HG02885 (cell line): ENCODE data around the gene TOMM34.

Source experiments
- ATAC-seq: cut with Tn5 transposase; IDR thresholded peaks from one replicate; pipeline ENCODE4 v1.9.1; 2021; ENCODE audit warnings: mild to moderate bottlenecking; ENCODE audit not compliant: unreplicated experiment, poor library complexity

The TOMM34 gene

GRCh38 chr20:44963325-44964215, 3.4 kb upstream of the TOMM34 start:
- ATAC-seq: no peak

DNA sequence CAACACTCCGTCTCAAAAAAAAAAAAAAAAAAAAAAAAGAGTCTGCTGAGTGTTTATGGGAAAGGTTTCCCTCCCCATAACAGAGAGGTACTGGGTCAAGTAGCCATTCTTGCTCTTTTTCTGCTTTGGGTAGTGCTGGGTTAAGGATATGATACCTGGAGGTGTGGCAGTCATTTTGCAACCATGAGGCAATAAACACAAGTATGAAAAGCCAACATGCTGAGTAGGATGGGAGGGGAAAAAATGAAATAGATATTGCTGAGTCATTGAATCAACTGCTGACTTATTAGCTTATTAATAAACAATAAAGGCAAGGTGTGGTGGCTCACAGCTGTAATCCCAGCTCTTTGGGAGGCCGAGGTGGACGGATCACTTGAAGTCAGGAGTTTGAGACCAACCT, 2.3 kb upstream of the TOMM34 start:
- no peak for ATAC-seq

DNA sequence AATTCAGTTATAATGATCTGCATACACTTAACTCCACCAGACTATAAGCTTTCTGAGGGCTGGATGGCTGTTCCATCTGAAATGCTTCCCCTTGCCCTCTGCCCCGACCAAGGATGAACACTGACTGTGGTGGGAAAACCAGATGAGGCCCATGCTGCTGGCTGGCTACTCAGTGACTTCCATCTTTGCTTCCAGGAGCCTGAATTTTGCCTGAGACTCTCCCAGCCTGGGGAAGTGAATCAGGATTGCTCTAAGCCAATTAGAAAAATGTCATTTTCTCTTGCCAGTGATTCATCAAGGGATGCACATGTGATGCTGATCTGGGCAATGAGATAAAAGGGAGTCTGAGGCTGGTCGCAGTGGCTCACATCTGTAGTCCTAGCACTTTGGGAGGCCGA, 1.7 kb upstream of the TOMM34 start:
- ATAC-seq: no peak

DNA sequence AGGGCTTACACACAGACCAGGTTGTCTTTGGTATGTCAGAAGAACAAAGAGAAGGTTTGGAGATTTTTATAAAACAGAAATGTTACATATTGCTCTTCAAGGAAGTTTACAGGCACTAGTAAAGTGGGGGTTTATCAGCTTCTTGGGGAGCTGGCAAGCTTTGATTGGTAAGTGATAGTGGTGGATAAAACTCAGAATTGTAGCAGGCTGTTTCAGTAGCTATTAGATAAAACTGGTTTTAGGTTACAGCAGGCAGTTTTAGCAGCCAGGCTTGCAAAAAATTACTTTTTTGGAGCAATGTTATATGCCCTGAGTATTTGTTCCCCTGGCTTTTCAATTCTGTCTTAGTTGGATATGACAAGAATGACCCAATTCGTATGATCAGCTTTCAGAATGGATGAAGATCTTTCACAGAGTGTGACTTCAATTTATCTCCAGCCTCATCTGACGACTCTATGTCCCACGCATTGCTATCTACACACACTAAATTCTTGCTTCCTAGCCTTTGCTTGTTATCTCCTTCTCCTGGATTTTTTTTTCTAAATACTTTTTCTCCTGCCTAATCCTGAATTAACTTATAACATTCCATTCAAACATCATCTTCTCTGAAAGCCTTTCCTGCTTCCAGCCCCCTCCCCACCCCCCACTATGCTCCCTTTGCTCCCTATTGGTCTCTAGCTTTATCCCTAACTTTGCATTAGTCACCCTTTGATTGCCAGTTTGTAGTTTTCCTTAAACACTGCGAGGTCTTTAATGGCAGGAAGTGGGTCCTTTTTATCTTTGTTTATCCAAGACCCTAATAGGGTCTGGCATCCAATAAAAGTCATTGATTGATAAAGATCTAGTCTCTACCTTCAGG, 1.0 kb upstream of the TOMM34 start:
- no peak for ATAC-seq

- ATAC-seq: peak; percentile 33
Observed at GRCh38 chr20:44959638-44960102, 527 bp downstream of the TOMM34 start.

DNA sequence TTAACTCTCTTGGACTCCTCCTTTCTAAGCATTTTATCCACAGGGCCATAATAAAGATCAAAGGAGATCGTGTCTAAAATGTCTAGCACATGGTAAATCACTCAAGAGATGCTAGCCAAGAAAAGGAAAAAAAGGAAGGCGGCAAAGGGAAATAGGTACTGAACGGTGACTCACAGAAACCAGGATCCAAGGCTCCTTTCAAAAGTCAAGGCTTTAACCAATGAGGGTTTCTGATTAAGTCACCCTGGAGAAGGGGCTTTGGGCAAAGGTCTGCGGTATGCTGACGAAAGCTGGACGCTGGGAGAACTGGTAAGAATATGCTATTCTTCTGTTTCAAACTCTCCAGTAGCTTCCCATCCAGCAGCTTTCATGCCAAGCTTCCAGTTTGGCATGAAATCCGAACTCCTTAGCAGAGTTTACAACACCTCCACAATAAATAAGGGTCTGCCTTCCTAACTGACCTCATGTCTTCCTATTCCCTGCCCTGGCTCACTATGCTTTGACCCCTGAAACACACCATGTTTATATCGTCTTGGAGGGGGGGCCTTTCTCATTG, 1.0 kb downstream of the TOMM34 start:
- no peak for ATAC-seq

DNA sequence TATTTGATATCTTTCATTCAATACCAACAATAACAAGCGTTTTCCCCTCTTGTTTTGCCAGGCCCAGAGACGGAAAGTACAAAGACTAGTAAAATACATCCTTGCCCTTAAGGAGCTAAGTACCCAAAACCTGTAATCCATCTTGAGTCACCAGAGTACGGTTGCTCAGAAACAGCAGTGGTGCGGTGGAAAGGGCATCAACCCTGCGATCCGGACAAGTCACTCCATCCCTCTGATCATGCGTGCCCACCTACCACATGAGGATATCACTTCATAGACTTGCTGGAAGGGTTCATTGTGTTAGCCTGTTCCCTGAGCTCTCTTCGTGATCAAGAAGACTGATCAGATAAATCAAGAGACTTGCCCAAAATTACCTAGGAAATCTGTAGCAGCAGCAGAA, 1.9 kb downstream of the TOMM34 start:
- no peak for ATAC-seq

GRCh38 chr20:44956410-44956809, 3.8 kb downstream of the TOMM34 start:
- ATAC-seq: no peak

GRCh38 chr20:44955270-44955669, 4.9 kb downstream of the TOMM34 start:
- no peak for ATAC-seq

- no peak for ATAC-seq
Observed at GRCh38 chr20:44954211-44954610, 6.0 kb downstream of the TOMM34 start.

- ATAC-seq: no peak
Observed at GRCh38 chr20:44952731-44953130, 7.5 kb downstream of the TOMM34 start.

GRCh38 chr20:44950368-44950767, 9.8 kb downstream of the TOMM34 start:
- no peak for ATAC-seq

- ATAC-seq: no peak
Observed at GRCh38 chr20:44948513-44948912, 11.7 kb downstream of the TOMM34 start.

- ATAC-seq: no peak
Observed at GRCh38 chr20:44948107-44948506, 12.1 kb downstream of the TOMM34 start.

- no peak for ATAC-seq
Observed at GRCh38 chr20:44946271-44946852, 13.8 kb downstream of the TOMM34 start.

- no peak for ATAC-seq
Observed at GRCh38 chr20:44945261-44945660, 14.9 kb downstream of the TOMM34 start.

DNA sequence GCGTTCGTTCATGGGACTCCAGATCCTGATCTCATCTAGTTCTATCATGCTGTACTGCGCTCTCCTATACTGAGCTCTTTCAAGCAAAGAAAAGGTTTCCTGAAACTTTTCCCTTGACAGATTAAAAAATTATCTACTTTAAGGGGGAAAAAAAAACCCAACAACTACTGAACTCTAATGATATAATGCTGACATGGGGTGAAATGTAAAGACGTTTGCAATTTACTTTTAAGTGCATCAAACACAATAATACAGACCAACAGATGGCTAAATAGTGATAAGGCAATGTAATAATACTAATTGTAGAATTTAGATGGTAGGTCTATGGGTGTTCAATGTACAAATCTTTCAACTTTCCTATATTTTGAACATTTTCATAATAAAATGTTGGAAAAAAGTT, 16.4 kb downstream of the TOMM34 start:
- no peak for ATAC-seq

DNA sequence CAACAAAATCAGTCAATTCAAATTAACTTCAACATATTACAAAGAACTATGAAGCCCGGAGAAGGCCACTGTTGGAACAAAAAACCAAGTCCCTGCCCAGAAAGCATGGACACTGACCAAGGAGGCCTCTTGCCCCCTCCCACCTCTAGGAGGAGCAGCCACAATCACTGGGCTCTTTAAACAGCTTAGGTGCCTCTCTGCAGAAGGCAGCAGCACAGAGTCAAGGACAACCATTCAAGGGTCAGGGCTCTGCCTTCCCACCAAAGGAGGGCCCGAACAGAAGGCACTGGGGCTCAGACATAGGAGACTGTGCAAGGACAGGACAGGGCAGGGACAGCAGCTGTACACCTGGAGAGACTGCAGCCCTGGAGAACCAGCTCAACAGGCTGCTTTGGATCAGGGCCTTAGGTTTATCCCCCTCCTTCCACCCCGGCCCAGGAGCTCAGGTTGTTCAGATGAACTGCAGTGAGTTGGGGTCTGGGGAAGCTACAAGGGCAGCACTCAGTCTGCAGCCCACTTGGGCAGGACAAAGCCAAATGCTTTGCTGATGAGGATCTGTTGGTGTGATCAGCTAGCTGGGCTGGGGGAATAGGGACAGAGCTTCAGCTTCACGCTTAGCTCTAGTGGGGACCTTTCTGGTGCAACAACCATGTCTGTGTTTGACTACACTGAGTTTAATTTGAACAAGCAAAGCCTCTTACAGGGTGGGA, 17.8 kb downstream of the TOMM34 start:
- ATAC-seq: no peak

DNA sequence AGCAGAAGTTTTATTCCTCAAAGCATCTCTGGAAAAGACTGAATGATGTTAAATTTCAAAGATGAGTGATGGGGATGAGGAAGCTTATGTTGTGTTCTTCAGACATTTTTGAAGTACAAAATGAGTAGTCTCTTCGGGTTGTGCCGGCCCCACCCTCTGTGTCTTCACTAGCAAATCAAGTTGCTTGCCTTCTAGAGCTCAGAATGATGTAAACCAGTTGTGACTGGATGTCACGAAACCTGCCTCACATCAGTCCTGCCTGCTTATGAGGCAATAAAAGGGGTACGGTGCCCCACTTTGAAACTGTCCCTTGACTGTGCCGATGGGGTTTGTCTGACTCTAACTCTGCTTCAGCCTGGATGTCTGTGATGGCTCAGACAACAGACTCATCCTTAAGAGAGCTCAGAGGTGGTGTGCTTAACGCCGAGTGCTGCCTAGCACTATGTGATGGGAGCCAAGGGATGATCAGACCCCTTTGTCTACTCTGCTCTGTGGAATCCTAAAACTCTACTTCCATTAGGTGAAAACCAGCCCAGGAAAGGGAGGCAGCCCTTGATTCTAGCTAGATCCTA, 19.0 kb downstream of the TOMM34 start:
- no peak for ATAC-seq

- no peak for ATAC-seq
Observed at GRCh38 chr20:44938637-44939036, 21.6 kb downstream of the TOMM34 start.
